HG03521 (cell line): Measurements from ENCODE around the gene TOX2.

Experiments
- ATAC-seq: cut with Tn5 transposase; IDR thresholded peaks from one replicate; pipeline ENCODE4 v1.9.1; 2021; ENCODE audit warnings: mild to moderate bottlenecking, moderate library complexity; ENCODE audit not compliant: unreplicated experiment

TOX2 gene

GRCh38 chr20:43994486-43995100 lies 79.9 kb downstream of the TOX2 start:
- no peak for ATAC-seq

GRCh38 chr20:43995645-43996044 lies 81.0 kb downstream of the TOX2 start:
- ATAC-seq: no peak

DNA sequence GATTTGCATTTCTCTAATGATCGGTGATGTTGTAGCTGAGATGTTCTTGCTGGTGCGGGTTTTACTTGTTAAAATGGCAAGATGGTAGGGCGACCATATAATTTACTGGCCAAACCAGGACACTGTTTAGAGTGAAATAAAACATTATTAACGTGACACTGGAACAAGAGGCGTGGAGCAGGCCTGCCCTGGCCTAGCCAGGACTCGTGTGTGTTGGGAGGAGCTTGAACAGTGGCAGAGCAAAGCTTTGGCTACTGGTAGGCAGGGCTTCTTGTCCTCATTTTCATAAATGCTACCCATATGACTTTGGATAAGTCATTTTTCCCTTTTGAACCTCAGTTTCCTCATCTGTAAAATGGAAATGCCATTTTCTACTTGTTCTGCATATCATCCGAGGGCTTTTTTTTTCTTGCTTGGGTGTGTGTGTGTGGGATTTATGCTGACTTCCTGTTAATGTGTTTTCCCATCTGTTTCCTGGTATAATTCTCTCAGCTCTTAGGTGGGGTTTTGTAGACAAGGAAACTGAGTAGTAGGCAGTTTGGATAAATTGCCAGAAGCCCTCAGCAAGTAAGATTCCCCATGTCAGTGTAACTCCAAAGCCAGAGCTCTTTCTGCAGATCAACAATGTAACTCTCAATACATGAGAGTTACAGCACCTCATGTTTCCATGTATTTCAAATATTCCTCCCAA lies 81.7 kb downstream of the TOX2 start:
- ATAC-seq: no peak

- ATAC-seq: no peak
Measured at GRCh38 chr20:43999848-44000247, 85.2 kb downstream of the TOX2 start.

- ATAC-seq: no peak
Measured at GRCh38 chr20:44001667-44002596, 87.3 kb downstream of the TOX2 start.

DNA sequence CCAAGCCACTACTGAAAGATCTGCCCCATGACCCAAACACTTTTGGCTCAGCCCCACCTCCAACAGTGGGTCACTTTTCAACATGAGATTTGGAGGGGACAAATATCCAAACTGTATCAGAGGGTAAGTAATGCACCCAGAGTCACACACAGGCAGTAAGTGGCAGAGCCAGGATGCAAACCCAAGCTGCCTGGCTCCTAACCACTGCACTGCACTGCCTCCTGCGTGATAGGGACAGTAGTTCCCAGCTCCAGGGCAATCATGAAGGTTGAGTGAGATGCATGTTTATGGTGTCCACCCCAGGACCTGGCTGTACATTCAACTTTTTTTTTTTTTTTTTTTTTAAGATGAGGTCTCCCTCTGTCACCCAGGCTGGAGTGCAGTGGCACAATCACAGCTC lies 88.2 kb downstream of the TOX2 start:
- no peak for ATAC-seq

- ATAC-seq: no peak
Measured at GRCh38 chr20:44003609-44004008, 89.0 kb downstream of the TOX2 start.

- no peak for ATAC-seq
Measured at GRCh38 chr20:44004306-44004915, 89.8 kb downstream of the TOX2 start.

DNA sequence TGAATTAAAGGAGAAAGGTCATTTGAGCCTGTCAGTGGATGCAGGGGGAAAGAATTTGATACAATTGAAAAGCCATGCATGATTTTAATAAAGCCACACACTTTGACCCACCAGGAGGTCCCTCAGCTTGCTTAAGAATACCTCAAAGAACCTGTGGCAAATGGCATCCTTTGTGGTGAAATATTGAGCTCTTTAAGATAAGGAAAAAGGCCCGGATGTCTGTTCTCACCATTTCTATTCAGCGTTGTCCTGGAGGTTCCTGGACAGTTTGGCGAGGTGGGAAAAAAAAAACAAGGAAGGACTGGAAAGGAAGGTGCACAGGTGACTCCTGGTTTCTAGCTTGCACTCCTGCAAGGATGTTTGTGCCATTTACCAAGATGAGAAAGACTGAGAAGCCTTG lies 91.0 kb downstream of the TOX2 start:
- no peak for ATAC-seq

DNA sequence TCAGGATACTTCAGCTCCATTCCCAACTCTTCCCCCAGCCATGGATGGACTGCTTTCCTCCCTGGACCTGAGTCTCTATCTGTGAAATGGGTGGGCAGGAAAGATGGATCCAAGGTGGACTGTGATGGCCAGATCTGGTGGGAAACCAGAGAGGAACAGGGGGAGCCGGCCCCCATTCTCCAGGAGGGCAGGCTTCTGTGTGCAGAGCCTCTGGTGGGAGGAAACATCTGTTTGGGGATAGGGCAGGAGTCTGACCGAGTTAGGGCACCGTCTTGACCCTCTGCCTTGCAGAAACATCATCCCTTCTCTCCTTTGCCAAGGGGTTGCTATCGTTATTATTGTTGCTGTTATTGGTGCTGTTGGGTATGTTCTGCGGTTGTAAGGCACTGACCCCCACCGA lies 91.5 kb downstream of the TOX2 start:
- ATAC-seq: no peak

DNA sequence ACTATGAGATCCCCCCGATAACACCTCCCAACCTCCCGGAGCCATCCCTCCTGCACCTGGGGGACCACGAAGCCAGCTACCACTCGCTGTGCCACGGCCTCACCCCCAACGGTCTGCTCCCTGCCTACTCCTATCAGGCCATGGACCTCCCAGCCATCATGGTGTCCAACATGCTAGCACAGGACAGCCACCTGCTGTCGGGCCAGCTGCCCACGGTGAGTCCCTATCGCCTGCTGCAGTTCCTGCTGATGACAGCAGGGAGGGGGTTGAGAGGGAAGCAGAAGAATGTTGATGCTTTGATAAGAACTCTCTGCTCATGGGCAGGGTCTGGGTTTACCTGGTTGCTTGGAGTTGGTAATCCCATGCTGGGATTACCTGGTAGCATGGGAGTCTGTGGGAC lies 91.9 kb downstream of the TOX2 start:
- ATAC-seq: no peak

DNA sequence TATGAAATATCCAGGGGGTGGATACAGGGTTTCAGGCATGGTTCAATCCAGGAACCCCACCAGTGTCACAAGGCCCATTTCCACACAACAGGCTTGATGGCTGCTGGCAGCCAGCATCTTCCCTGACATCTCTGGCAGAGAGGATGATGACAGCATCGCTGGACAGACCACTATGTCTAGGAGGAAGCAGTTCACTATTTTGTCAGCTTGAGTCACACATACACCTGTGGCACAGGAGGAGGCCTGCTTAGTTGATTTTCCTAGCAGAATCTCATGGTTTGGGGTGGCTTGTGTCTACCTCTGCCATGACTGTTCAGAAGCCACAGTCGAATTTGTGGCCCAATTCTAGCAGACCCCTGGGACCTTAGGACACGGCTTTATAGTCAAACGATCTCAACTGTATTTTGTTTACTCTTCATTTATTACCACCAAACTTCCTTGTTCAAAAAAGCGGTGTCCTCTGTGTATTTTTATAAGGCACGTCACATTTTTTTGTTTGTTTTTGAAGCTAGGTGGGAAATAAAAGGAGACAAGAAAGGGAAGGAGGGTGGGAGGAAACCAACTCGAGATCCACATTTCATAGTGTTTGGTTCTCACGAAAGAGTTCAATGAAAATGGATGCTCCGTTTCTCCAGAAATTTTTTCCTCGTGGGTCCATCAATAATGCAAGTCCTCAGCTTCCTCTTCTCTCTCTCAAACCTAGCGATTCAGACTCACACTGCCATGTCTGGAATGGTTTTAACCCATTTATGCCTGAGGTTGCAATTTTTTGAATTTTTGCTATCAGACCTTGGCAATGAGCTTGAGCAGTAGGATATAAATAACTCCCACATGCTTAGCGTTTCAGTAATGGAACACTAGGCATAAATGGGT lies 94.4 kb downstream of the TOX2 start:
- no peak for ATAC-seq

- no peak for ATAC-seq
Measured at GRCh38 chr20:44009679-44009992, 95.0 kb downstream of the TOX2 start.

DNA sequence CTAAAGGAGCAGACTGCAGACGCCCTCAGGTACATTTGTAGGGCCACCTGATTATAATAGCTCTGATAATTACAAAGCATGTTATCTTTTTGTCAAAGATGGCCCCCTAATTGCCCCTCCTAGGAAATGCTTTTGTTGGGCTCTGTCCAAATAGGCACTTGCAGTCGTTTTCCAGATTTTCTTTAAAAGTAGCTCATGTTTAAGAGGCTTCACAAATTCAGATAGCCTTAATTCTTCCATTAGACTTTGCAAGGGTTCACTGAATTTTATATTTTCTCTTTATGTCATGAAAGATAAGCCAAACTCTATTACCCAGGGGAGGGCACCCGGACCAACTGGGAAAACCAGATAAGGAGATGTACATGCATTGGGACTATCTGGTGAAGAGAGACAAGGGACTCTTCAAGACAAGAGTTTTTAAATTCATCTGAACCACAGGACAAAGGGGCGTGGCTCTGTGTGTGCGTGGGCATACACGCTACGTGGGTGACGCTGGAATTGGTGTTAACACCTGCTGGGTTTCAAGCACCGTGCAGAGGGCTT lies 95.6 kb downstream of the TOX2 start:
- ATAC-seq: no peak

GRCh38 chr20:44011251-44011940 lies 96.7 kb downstream of the TOX2 start:
- ATAC-seq: no peak

- ATAC-seq: no peak
Measured at GRCh38 chr20:44012466-44013226, 98.0 kb downstream of the TOX2 start.

- no peak for ATAC-seq
Measured at GRCh38 chr20:44014807-44015732, 100.4 kb downstream of the TOX2 start.

DNA sequence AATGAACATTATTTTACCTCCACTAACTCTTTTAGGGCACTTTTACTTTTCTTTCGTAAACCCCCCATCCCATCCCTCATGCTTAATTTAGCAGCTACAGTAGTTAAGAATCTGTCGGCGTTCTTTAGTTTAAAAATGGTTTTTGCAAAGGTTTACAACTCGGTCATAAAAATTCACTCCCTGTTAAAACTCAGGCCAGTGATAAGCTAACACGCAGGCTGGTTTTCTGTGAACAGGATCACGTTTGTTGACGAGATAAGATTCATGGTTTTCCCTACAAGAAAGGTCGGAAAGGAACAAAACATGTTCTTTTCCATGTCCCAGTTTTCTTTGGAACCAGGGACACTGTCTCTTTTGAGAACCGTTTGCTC lies 101.1 kb downstream of the TOX2 start:
- ATAC-seq: no peak
